HepG2 (cell line): ENCODE data around the gene PSAP. TPM values are rescaled to one million over a fixed set of nuclear protein-coding genes. Genes with fewer than 3 reads are reported as not detected.

Experiments
- ATAC-seq: fragments of 200-7000 bp; cut with Tn5 transposase; 3 replicates; pipeline ENCODE4 v1.9.1; 2020; ENCODE audit warnings: mild to moderate bottlenecking, moderate library complexity
- BruUV-seq: library from RNA; stranded (reverse); fragments of 400-500 nt; replicated peaks from 2 replicates; lab custom pipeline; 2021; lab: Mats Ljungman, UMichigan
- CTCF ChIA-PET: fragments of 300-600 bp; formaldehyde crosslinking; extraction: SDS; loops from one replicate; lab custom pipeline; 2021; ENCODE audit warnings: low total read pairs, inconsistent platforms, low intra/inter-chr PET ratio; lab: Yijun Ruan, JAX
- POLR2A ChIA-PET: fragments of 350-600 bp; sonication (Branson Sonifier 250); formaldehyde crosslinking; loops from one replicate; lab custom pipeline; 2020; ENCODE audit warnings: antibody characterized with exemption, inconsistent platforms; lab: Yijun Ruan, JAX
- DNase-seq: peaks from one replicate; pipeline ENCODE4 v3.0.0-alpha.2; 2015; ENCODE audit warnings: low spot score
- FAIRE-seq: peaks from 3 replicates; lab custom pipeline; 2011; peaks lifted over from hg19 to GRCh38; lab: Jason Lieb, UNC
- H2AFZ ChIP-seq: one replicate; pipeline ENCODE4 v1.6.1; 2011; ENCODE audit warnings: low read length, inconsistent platforms
- H3K27ac ChIP-seq: fragments of 300-600 bp; 3 replicates; pipeline ENCODE4 v1.8.0; 2011; ENCODE audit warnings: mixed run types, mild to moderate bottlenecking, mixed read lengths, low read length, inconsistent platforms; ENCODE audit not compliant: insufficient read depth; ENCODE audit errors: extremely low read length
- H3K27me3 ChIP-seq, 2 experiments: fragments of 200-600 bp in 1 of 2; 2 replicates in 1 of 2; 3 replicates in 1 of 2; pipeline versions ENCODE4 v1.6.0 to v1.8.0; 2011; ENCODE audit warnings: low read length in 2 of 2, mild to moderate bottlenecking in 2 of 2, moderate library complexity in 2 of 2, inconsistent platforms in 1 of 2; ENCODE audit not compliant: insufficient read depth in 2 of 2, control insufficient read depth in 1 of 2
- H3K36me3 ChIP-seq, 2 experiments: fragments of 200-600 bp in 1 of 2; replicated peaks in 1 of 2; 2 replicates in 1 of 2; 3 replicates in 1 of 2; pipeline versions ENCODE4 v1.5.1 to v1.8.0; 2011; ENCODE audit warnings: low read length in 2 of 2, inconsistent platforms in 1 of 2; ENCODE audit not compliant: insufficient read depth in 2 of 2, control insufficient read depth in 1 of 2
- H3K4me1 ChIP-seq: 2 replicates; pipeline ENCODE4 v1.5.1; 2012; ENCODE audit warnings: low read length, inconsistent platforms; ENCODE audit not compliant: insufficient read depth
- H3K4me2 ChIP-seq: 2 replicates; pipeline ENCODE4 v1.6.0; 2011; ENCODE audit warnings: low read depth, low read length, inconsistent platforms
- H3K4me3 ChIP-seq, 3 experiments: fragments of 200-600 bp in 1 of 3; sonication (generic), shearing (Covaris generic) in 1 of 3; replicated peaks in 1 of 3; 2 replicates each; pipeline ENCODE4 v1.5.1; 2011 to 2016; ENCODE audit warnings: low read length in 3 of 3, inconsistent platforms in 2 of 3, low read depth in 2 of 3, mild to moderate bottlenecking in 2 of 3, control low read depth in 1 of 3, mixed read lengths in 1 of 3; ENCODE audit not compliant: insufficient read depth in 1 of 3
- H3K79me2 ChIP-seq: one replicate; pipeline ENCODE4 v1.6.1; 2011; ENCODE audit warnings: low read length, inconsistent platforms; ENCODE audit not compliant: insufficient read depth
- H3K9ac ChIP-seq: 2 replicates; pipeline ENCODE4 v1.6.0; 2011; ENCODE audit warnings: mild to moderate bottlenecking, low read depth, low read length, inconsistent platforms; ENCODE audit not compliant: insufficient read depth
- H3K9me3 ChIP-seq: 2 replicates; pipeline ENCODE4 v1.5.1; 2012; ENCODE audit warnings: mild to moderate bottlenecking, low read length
- H4K20me1 ChIP-seq: 2 replicates; pipeline ENCODE4 v1.6.0; 2011; ENCODE audit warnings: inconsistent platforms, mild to moderate bottlenecking, low read length, moderate library complexity; ENCODE audit not compliant: insufficient read depth
- EEA1 ChIP-seq: sonication (generic); formaldehyde crosslinking; IDR thresholded peaks from 2 replicates; pipeline ENCODE4 v1.5.1; 2020; ENCODE audit warnings: mild to moderate bottlenecking, missing genetic modification reagents, borderline replicate concordance
- HMG20A ChIP-seq: IDR thresholded peaks from 2 replicates; pipeline ENCODE4 v1.6.1; 2016; ENCODE audit warnings: borderline replicate concordance
- JUN ChIP-seq: sonication (generic); formaldehyde crosslinking; IDR thresholded peaks from 2 replicates; pipeline ENCODE4 v1.4.0; 2020; ENCODE audit warnings: mild to moderate bottlenecking, missing genetic modification reagents
- KLF11 ChIP-seq: IDR thresholded peaks from 2 replicates; pipeline ENCODE4 v1.6.1; 2016; ENCODE audit warnings: missing compliant biosample characterization
- PHF5A ChIP-seq: IDR thresholded peaks from one replicate; pipeline ENCODE4 v1.6.1; 2018; ENCODE audit warnings: low read depth, missing genetic modification reagents; ENCODE audit not compliant: unreplicated experiment
- SP140L ChIP-seq: sonication (generic); formaldehyde crosslinking; IDR thresholded peaks from 2 replicates; pipeline ENCODE4 v1.4.0; 2020; ENCODE audit warnings: missing genetic modification reagents, borderline replicate concordance
- ZNF317 ChIP-seq: sonication (generic); formaldehyde crosslinking; IDR thresholded peaks from 2 replicates; pipeline ENCODE4 v1.5.0; 2020; ENCODE audit warnings: mild to moderate bottlenecking, missing genetic modification reagents
- ZNF326 ChIP-seq: sonication (generic); formaldehyde crosslinking; IDR thresholded peaks from 2 replicates; pipeline ENCODE4 v1.4.0; 2020; ENCODE audit warnings: missing genetic modification reagents, borderline replicate concordance
- ZNF446 ChIP-seq: sonication (generic); formaldehyde crosslinking; IDR thresholded peaks from 2 replicates; pipeline ENCODE4 v1.5.0; 2020; ENCODE audit warnings: mild to moderate bottlenecking, missing genetic modification reagents
- ZUFSP ChIP-seq: sonication (generic); formaldehyde crosslinking; IDR thresholded peaks from 2 replicates; pipeline ENCODE4 v1.9.0; 2021; ENCODE audit warnings: missing genetic modification reagents, mild to moderate bottlenecking, borderline replicate concordance
- WGBS: methylation state at CpG from one replicate; pipeline ENCODE4 v1.1.6; 2017; ENCODE audit warnings: low lambda C conversion rate; 5-methylcytosine and 5-hydroxymethylcytosine counted together
- in situ Hi-C: cut with HindIII; loops from 2 replicates; pipeline ENCODE4 v1.10.0; 2017; ENCODE audit warnings: low pct_unique_long_range_greater_than_20kb; ENCODE audit not compliant: extremely low pct_ligation_motif_present
- intact Hi-C: fragments of 100-400 bp; cut with micrococcal nuclease; formaldehyde crosslinking; loops from one replicate; pipeline ENCODE4 v1.10.0; 2022; ENCODE audit not compliant: unreplicated experiment
- polyA plus RNA-seq, 8 experiments: library from polyadenylated mRNA; depleted of rRNA in 3 of 8; stranded (reverse) in 7 of 8; unstranded in 1 of 8; fragments of >200 nt; fragmentation: Illumina TruSeq in 4 of 8; extraction: Trizol in 4 of 8; gene quantifications; 2 replicates each; pipeline versions ENCODE4 v1.2.1 to v1.2.3, GENCODE V29; 2011 to 2016; ENCODE audit warnings: low read depth in 4 of 8, missing spikeins in 1 of 8, mixed read lengths in 1 of 8; ENCODE audit not compliant: insufficient read depth in 1 of 8
- total RNA-seq, 5 experiments: library from RNA; depleted of rRNA; stranded (reverse); fragments of >200 nt; fragmentation: Illumina TruSeq; extraction: Trizol; gene quantifications; 2 replicates each; pipeline ENCODE4 v1.2.3, GENCODE V29; 2016; ENCODE audit warnings: low read depth in 1 of 5
- TF ChIP-seq, protein P1 (sequence below): sonication (generic); formaldehyde crosslinking; IDR thresholded peaks from 2 replicates; pipeline ENCODE4 v1.4.0; 2020; ENCODE audit warnings: mild to moderate bottlenecking, low read depth, missing genetic modification reagents
- TF ChIP-seq, protein P2 (sequence below): sonication (generic); formaldehyde crosslinking; IDR thresholded peaks from 2 replicates; pipeline ENCODE4 v1.8.0; 2023; ENCODE audit warnings: mild to moderate bottlenecking, missing genetic modification reagents
- TF ChIP-seq, protein P3 (sequence below): sonication (generic); formaldehyde crosslinking; IDR thresholded peaks from 2 replicates; pipeline ENCODE4 v1.5.0; 2020; ENCODE audit warnings: mild to moderate bottlenecking, missing genetic modification reagents, borderline replicate concordance

Gene PSAP
- total and polyA plus RNA-seq, 2 of the 13 experiments (the other 11 are each of a cell fraction or from before 2014, with no cell fraction given) = 323 to 643 TPM

GRCh38 chr10:71887743-71888142 is 36.7 kb upstream of the PSAP start (continued):
- no peak for TF ChIP-seq ZNF317 (CRISPR knock-in tag)
- no peak for TF ChIP-seq SP140L (CRISPR knock-in tag)
- TF ChIP-seq HMG20A (CRISPR knock-in tag) = no peak
- no peak for TF ChIP-seq PHF5A (CRISPR knock-in tag)
- TF ChIP-seq KLF11 (CRISPR knock-in tag) = no peak
- TF ChIP-seq, all 625 proteins: peak for 0

DNA sequence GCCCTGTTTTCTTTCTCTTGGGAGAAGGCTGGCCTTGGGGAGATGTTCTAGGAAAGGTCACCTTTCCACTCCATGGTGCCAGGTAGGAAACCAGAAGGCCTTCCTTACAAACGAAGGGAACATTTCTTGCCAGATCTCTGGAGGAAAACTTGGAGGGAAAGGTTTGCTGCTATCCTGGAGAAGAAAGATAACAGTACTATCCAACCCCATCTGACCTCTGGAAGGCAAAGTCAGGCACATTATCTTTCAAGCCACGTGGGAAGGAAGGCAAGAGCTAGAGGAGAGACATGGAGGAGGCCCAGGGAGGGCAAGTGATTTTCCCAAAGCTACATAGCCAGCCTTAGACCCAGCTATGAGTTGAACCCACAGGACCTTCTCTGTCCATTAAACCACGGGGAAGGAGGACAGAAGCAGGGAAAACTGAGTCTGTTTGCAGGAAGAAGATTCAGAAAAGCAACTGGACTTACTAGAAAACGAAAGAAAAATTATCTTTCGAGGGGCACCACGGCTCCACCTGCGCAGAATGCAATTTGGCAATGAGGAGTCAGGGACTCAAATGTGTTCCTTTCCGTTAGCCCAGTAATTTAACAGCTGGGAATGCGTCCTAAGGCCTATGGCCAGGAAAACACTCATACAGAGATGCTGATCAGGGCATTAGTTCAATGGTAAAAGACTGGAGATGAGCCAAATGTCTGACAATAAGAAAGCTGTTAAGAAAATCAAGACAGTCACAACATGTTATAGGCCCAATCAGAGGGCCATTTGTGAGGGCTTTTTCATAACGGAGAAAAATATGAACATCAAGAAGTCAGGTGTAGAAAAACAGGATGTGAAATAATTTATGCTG is 32.0 kb upstream of the PSAP start:
- H3K9me3 ChIP-seq = no peaks in the 10 kb centered on the region
- in situ Hi-C loops = no loop called here
- ChIA-PET POLR2A (interaction anchor here (1.1 kb wide), 1 partner anchor 32 kb away, joined by 3 read pairs; the partner anchor contains the start of gene PSAP), CTCF (no interaction called here)
- no peak overlapping the region for H3K4me2 ChIP-seq
- ATAC-seq (no peak), FAIRE-seq (no peak), DNase-seq (no peak)
- H3K79me2 ChIP-seq = no peaks in the 10 kb centered on the region
- BruUV-seq = no TSS peak
- no peak overlapping the region for H3K9ac ChIP-seq
- H3K4me1 ChIP-seq = peaks cover 27% of the 10 kb centered on the region
- no peak overlapping the region for H3K4me3 ChIP-seq
- H3K27ac ChIP-seq = no peak overlapping the region
- no peaks in the 10 kb centered on the region for H4K20me1 ChIP-seq
- H2AFZ ChIP-seq = peak overlapping the region; percentile 23
- 46% methylated on average over 10 of the region's 10 CpGs for WGBS
- intact Hi-C loops = no loop called here
- peaks cover 2 to 18% of the 10 kb centered on the region in 2 experiments; a peak in 2 of 5 replicates for H3K27me3 ChIP-seq
- no peaks in the 10 kb centered on the region for H3K36me3 ChIP-seq
- TF ChIP-seq ZNF326 (CRISPR knock-in tag) (no peak), ZUFSP (CRISPR knock-in tag) (no peak), ZNF446 (CRISPR knock-in tag) (no peak), EEA1 (CRISPR knock-in tag) (no peak), JUN (CRISPR knock-in tag) (no peak)
- TF ChIP-seq, protein P1, sequence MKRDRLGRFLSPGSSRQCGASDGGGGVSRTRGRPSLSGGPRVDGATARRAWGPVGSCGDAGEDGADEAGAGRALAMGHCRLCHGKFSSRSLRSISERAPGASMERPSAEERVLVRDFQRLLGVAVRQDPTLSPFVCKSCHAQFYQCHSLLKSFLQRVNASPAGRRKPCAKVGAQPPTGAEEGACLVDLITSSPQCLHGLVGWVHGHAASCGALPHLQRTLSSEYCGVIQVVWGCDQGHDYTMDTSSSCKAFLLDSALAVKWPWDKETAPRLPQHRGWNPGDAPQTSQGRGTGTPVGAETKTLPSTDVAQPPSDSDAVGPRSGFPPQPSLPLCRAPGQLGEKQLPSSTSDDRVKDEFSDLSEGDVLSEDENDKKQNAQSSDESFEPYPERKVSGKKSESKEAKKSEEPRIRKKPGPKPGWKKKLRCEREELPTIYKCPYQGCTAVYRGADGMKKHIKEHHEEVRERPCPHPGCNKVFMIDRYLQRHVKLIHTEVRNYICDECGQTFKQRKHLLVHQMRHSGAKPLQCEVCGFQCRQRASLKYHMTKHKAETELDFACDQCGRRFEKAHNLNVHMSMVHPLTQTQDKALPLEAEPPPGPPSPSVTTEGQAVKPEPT (CRISPR knock-in tag) = no peak
- TF ChIP-seq, protein P2, sequence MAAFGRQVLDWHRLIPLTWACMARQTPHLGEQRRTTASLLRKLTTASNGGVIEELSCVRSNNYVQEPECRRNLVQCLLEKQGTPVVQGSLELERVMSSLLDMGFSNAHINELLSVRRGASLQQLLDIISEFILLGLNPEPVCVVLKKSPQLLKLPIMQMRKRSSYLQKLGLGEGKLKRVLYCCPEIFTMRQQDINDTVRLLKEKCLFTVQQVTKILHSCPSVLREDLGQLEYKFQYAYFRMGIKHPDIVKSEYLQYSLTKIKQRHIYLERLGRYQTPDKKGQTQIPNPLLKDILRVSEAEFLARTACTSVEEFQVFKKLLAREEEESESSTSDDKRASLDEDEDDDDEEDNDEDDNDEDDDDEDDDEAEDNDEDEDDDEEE (CRISPR knock-in tag) = no peak
- TF ChIP-seq, protein P3, sequence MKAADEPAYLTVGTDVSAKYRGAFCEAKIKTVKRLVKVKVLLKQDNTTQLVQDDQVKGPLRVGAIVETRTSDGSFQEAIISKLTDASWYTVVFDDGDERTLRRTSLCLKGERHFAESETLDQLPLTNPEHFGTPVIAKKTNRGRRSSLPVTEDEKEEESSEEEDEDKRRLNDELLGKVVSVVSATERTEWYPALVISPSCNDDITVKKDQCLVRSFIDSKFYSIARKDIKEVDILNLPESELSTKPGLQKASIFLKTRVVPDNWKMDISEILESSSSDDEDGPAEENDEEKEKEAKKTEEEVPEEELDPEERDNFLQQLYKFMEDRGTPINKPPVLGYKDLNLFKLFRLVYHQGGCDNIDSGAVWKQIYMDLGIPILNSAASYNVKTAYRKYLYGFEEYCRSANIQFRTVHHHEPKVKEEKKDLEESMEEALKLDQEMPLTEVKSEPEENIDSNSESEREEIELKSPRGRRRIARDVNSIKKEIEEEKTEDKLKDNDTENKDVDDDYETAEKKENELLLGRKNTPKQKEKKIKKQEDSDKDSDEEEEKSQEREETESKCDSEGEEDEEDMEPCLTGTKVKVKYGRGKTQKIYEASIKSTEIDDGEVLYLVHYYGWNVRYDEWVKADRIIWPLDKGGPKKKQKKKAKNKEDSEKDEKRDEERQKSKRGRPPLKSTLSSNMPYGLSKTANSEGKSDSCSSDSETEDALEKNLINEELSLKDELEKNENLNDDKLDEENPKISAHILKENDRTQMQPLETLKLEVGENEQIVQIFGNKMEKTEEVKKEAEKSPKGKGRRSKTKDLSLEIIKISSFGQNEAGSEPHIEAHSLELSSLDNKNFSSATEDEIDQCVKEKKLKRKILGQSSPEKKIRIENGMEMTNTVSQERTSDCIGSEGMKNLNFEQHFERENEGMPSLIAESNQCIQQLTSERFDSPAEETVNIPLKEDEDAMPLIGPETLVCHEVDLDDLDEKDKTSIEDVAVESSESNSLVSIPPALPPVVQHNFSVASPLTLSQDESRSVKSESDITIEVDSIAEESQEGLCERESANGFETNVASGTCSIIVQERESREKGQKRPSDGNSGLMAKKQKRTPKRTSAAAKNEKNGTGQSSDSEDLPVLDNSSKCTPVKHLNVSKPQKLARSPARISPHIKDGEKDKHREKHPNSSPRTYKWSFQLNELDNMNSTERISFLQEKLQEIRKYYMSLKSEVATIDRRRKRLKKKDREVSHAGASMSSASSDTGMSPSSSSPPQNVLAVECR = no peak
